Adrenal gland (tissue), 5 donors: ENCODE results near the gene ZNF76.

Experiments used
- CTCF ChIP-seq, 6 experiments: fragments of 450-650 bp in 4 of 6; fragments of 200-600 bp in 2 of 6; sonication (generic) in 1 of 6; IDR thresholded peaks; 1 replicate in 5 of 6; 2 replicates in 1 of 6; pipeline versions ENCODE4 v1.5.1 to v1.8.0; 2016 to 2021; ENCODE audit warnings: antibody characterized with exemption in 6 of 6, mild to moderate bottlenecking in 2 of 6, moderate library complexity in 1 of 6
- POLR2A ChIP-seq, 2 donors: fragments of 450-650 bp; IDR thresholded peaks; one replicate each; pipeline ENCODE4 v1.6.1; 2017; ENCODE audit warnings: antibody characterized with exemption in 2 of 2, mild to moderate bottlenecking in 2 of 2, moderate library complexity in 1 of 2
- donor health status: DM: no; HTN: no; CAD: no.

DNA sequence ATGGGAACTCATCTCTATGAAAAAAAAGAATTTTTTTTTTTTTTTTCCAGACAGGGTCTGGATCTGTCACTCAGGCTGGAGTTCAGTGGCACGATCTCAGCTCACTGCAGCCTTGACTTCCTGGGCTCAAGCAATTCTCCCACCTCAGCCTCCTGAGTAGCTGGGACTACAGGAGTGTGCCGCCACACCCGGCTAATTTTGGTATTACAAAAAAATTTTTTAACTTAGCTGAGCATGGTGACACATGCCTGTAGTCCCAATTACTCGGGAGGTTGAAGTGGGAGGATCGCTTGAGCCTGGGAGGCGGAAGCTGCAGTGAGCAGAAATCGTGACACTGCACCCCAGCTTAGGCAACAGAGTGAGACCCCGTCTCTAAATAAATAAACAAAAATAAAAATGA is 45.6 kb downstream of the ZNF76 start:
- TF ChIP-seq CTCF (IDR thresholded peaks at IDR 0.05) = no peak
- no peak for TF ChIP-seq POLR2A (IDR thresholded peaks at IDR 0.05)
